ENCODE data around the gene C1orf141. TPM values are rescaled to one million over a fixed set of nuclear protein-coding genes. Genes with fewer than 3 reads are reported as not detected.

C1orf141 gene
- total and polyA plus RNA-seq, 12 donors, result not detected

Other genes starting within 250 kb of the C1orf141 start
- gene DNAI4, start 210.1 kb downstream of the C1orf141 start, total RNA-seq, result 10 to 100 TPM in 8 of 10 donors, 1 to 10 TPM in 2; 8.0 to 24.5 (median 14.4) TPM
- gene DNAI4, start 210.1 kb downstream of the C1orf141 start, polyA plus RNA-seq, result 1 to 10 TPM in 1 of 2 donors, under 1 TPM in 1; 0.44 to 1.1 TPM
- gene MIER1, start 210.0 kb downstream of the C1orf141 start, total RNA-seq, result 10 to 100 TPM; 16.9 to 22.4 (median 20.1) TPM
- gene MIER1, start 210.0 kb downstream of the C1orf141 start, polyA plus RNA-seq, result 10 to 100 TPM in 1 of 2 donors, 1 to 10 TPM in 1; 5.8 to 10.6 TPM
- 1 to 10 TPM; 4.4 to 5.8 (median 4.9) TPM for gene SLC35D1, start 80.8 kb downstream of the C1orf141 start, total RNA-seq
- 1 to 10 TPM; 1.6 to 1.8 TPM for gene SLC35D1, start 80.8 kb downstream of the C1orf141 start, polyA plus RNA-seq
- gene IL23R, start 31.5 kb upstream of the C1orf141 start, total RNA-seq, result not detected
- not detected for gene IL23R, start 31.5 kb upstream of the C1orf141 start, polyA plus RNA-seq
- gene IL12RB2, start 172.9 kb upstream of the C1orf141 start, total RNA-seq, result 1 to 10 TPM in 1 of 10 donors, under 1 TPM in 9; 0.15 to 1.2 (median 0.33) TPM
- gene IL12RB2, start 172.9 kb upstream of the C1orf141 start, polyA plus RNA-seq, result under 1 TPM in 1 of 2 donors, not detected in 1; 0.09 TPM